PC-3 (cell line): Measurements from ENCODE around the gene GOT2. TPM values are rescaled to one million over a fixed set of nuclear protein-coding genes. Genes with fewer than 3 reads are reported as not detected.

Experiments
- ATAC-seq: fragments of 200-7000 bp; cut with Tn5 transposase; 2 replicates; pipeline ENCODE4 v1.9.1; 2020; ENCODE audit warnings: mild to moderate bottlenecking, moderate library complexity
- BruUV-seq: library from RNA; stranded (reverse); fragments of 400-500 nt; replicated peaks from 2 replicates; lab custom pipeline; 2021; lab: Mats Ljungman, UMichigan
- CTCF ChIA-PET: fragments of 300-600 bp; sonication (Branson Sonifier 250); formaldehyde crosslinking; loops from one replicate; lab custom pipeline; 2022; ENCODE audit warnings: antibody characterized with exemption; lab: Charles Lee
- POLR2A ChIA-PET: fragments of 300-600 bp; sonication (Branson Sonifier 250); formaldehyde crosslinking; loops from one replicate; lab custom pipeline; 2022; ENCODE audit warnings: antibody characterized with exemption; ENCODE audit not compliant: unreplicated experiment; lab: Charles Lee
- DNase-seq: peaks from one replicate; pipeline ENCODE4 v3.0.0-alpha.2; 2015
- H2AFZ ChIP-seq: fragments of 300-600 bp; sonication (generic); 2 replicates; pipeline ENCODE4 v1.6.0; 2016; ENCODE audit warnings: antibody characterized with exemption, low read length
- H3F3A ChIP-seq: fragments of 300-600 bp; sonication (generic); one replicate; pipeline ENCODE4 v1.6.0; 2017; ENCODE audit warnings: antibody characterized with exemption, low read length, control low read depth, mild to moderate bottlenecking; ENCODE audit not compliant: unreplicated experiment
- H3K27ac ChIP-seq: fragments of 300-600 bp; sonication (generic); 2 replicates; pipeline ENCODE4 v1.5.1; 2016; ENCODE audit warnings: mild to moderate bottlenecking, low read length
- H3K27me3 ChIP-seq: fragments of 300-600 bp; sonication (generic); 2 replicates; pipeline ENCODE4 v1.6.1; 2016; ENCODE audit warnings: low read length, mixed read lengths
- H3K36me3 ChIP-seq: fragments of 300-600 bp; sonication (generic); 2 replicates; pipeline ENCODE4 v1.6.1; 2016; ENCODE audit warnings: low read depth, mixed run types, low read length, mixed read lengths
- H3K4me1 ChIP-seq: fragments of 300-600 bp; sonication (generic); 2 replicates; pipeline ENCODE4 v1.5.1; 2016; ENCODE audit warnings: low read length; ENCODE audit not compliant: insufficient read depth
- H3K4me2 ChIP-seq: fragments of 300-600 bp; sonication (generic); 2 replicates; pipeline ENCODE4 v1.6.0; 2016; ENCODE audit warnings: low read length
- H3K4me3 ChIP-seq: fragments of 300-600 bp; sonication (generic); 2 replicates; pipeline ENCODE4 v1.5.1; 2016; ENCODE audit warnings: mild to moderate bottlenecking, low read length, mixed read lengths
- H3K79me2 ChIP-seq: fragments of 300-600 bp; sonication (generic); 2 replicates; pipeline ENCODE4 v1.6.1; 2017; ENCODE audit warnings: low read length, mixed read lengths
- H3K9ac ChIP-seq: fragments of 300-600 bp; sonication (generic); 2 replicates; pipeline ENCODE4 v1.6.0; 2016; ENCODE audit warnings: mild to moderate bottlenecking, low read length
- H3K9me2 ChIP-seq: fragments of 300-600 bp; sonication (generic); replicated peaks from 2 replicates; pipeline ENCODE4 v1.6.1; 2016; ENCODE audit warnings: mixed run types, low read length, mixed read lengths
- H3K9me3 ChIP-seq: fragments of 300-600 bp; sonication (generic); 2 replicates; pipeline ENCODE4 v1.6.1; 2016; ENCODE audit warnings: low read length, mixed read lengths
- H4K20me1 ChIP-seq: fragments of 300-600 bp; sonication (generic); 2 replicates; pipeline ENCODE4 v1.6.1; 2016; ENCODE audit warnings: low read length, mixed read lengths
- EZH2 ChIP-seq: fragments of 300-600 bp; sonication (generic); IDR thresholded peaks from one replicate; pipeline ENCODE4 v1.6.1; 2017; ENCODE audit warnings: antibody characterized with exemption, mild to moderate bottlenecking, low read length; ENCODE audit not compliant: unreplicated experiment
- EZH2phosphoT487 ChIP-seq: fragments of 300-600 bp; sonication (generic); IDR thresholded peaks from 2 replicates; pipeline ENCODE4 v1.6.1; 2018; ENCODE audit warnings: mild to moderate bottlenecking, antibody characterized with exemption, low read length, borderline replicate concordance
- intact Hi-C: fragments of 100-400 bp; cut with micrococcal nuclease; formaldehyde crosslinking; loops from 2 replicates; pipeline ENCODE4 v1.9.0; 2023
- total RNA-seq: library from RNA; depleted of rRNA; stranded (reverse); fragments of >200 nt; gene quantifications from 2 replicates; pipeline ENCODE4 v1.2.3, GENCODE V29; 2014
- TF ChIP-seq, protein P1 (sequence below): fragments of 300-600 bp; sonication (generic); conservative IDR thresholded peaks from 2 replicates; pipeline ENCODE4 v1.5.1; 2017; ENCODE audit warnings: antibody characterized with exemption, low read depth, mild to moderate bottlenecking, low read length

Gene GOT2
- total RNA-seq, 1 experiment from 2014 or later: 83.6 TPM

DNA sequence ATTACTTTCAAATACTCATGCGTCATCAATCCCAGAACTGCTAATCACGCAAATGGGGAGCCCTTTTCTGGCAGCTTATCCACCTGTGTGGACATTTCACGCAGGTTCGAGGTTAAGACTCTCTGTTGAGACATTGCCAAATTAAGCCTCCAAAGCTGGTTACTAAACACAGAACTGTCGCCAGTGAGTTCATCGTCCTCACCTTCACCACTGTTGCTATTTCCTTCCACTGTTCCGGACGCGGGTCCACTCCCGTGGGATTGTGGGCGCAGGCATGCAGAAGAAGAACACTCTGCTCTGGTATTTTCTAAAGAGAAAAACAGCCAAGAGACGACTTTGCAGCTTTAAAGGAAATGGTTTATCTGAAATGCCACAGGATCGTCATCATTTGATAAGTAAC lies 16.1 kb downstream of the GOT2 start:
- no peaks in the 10 kb centered on the region for H3K9me2 ChIP-seq
- TF ChIP-seq, protein P1, sequence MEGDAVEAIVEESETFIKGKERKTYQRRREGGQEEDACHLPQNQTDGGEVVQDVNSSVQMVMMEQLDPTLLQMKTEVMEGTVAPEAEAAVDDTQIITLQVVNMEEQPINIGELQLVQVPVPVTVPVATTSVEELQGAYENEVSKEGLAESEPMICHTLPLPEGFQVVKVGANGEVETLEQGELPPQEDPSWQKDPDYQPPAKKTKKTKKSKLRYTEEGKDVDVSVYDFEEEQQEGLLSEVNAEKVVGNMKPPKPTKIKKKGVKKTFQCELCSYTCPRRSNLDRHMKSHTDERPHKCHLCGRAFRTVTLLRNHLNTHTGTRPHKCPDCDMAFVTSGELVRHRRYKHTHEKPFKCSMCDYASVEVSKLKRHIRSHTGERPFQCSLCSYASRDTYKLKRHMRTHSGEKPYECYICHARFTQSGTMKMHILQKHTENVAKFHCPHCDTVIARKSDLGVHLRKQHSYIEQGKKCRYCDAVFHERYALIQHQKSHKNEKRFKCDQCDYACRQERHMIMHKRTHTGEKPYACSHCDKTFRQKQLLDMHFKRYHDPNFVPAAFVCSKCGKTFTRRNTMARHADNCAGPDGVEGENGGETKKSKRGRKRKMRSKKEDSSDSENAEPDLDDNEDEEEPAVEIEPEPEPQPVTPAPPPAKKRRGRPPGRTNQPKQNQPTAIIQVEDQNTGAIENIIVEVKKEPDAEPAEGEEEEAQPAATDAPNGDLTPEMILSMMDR: no peak
- TF ChIP-seq EZH2phosphoT487: no peak
- TF ChIP-seq EZH2: no peak
- ATAC-seq: no peak

DNA sequence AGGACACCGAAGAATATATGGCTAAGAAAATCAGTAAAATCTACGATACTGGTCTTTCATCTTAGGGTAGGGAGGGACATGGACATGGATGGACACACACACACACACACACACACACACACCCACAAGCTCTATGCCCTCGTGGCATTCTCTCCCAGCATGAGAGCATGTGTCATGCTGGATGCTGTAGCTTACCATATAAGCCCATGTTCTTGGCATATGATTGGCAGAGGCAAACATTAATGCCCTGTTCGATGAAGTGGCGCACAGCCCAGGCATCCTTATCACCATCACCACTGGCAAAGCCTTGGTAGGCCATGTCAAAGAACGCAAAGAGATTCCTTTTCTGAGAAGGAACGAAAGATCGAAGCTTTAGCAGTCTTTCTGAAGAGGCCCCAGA lies 17.6 kb downstream of the GOT2 start:
- no peak overlapping the region for H3K4me2 ChIP-seq

More for the DNA sequence above, 16.1 kb downstream of the GOT2 start:
- Histone ChIP-seq H2AFZ (no peak overlapping the region), H3K36me3 (peaks cover 27% of the 10 kb centered on the region), H3K79me2 (no peaks in the 10 kb centered on the region), H3K9me3 (no peaks in the 10 kb centered on the region), H4K20me1 (no peaks in the 10 kb centered on the region), H3K9ac (no peak overlapping the region), H3K27me3 (no peaks in the 10 kb centered on the region), H3K4me1 (no peaks in the 10 kb centered on the region), H3K27ac (no peak overlapping the region), H3K4me3 (no peak overlapping the region), H3F3A (no peaks in the 10 kb centered on the region), H3K4me2 (no peak overlapping the region)
- no TSS peak for BruUV-seq
- POLR2A ChIA-PET: no interaction called here
- intact Hi-C loops: no loop called here
- CTCF ChIA-PET: no interaction called here
- DNase-seq: no peak

DNA sequence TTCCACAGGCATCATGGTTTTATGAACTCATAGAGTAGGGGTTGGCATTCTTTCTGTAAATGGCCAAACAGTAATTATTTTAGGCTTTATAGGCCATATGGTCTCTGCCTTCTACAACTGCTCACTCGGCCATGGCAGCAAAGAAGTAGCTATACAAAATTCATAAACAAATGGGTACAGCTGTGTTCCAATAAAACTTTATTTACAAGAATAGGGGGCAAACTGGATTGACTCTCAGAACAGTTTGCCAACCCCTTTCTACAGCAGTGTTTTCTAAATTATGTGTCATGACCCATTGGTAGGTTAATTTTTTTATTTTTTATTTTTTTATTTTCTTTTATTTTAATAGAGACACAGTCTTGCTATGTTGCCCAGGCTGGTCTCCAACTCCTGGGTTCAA lies 20.4 kb downstream of the GOT2 start:
- H3F3A ChIP-seq: no peaks in the 10 kb centered on the region
- intact Hi-C loops: no loop called here
- no peak overlapping the region for H3K9ac ChIP-seq
- H3K27ac ChIP-seq: no peak overlapping the region
- no TSS peak for BruUV-seq
- no peaks in the 10 kb centered on the region for H4K20me1 ChIP-seq
- TF ChIP-seq EZH2phosphoT487: no peak
- TF ChIP-seq EZH2: no peak
- TF ChIP-seq, protein P1: no peak
- DNase-seq: no peak
- no peak overlapping the region for H3K4me3 ChIP-seq
- H3K9me3 ChIP-seq: no peaks in the 10 kb centered on the region
- ChIA-PET POLR2A (no interaction called here), CTCF (no interaction called here)
- no peaks in the 10 kb centered on the region for H3K9me2 ChIP-seq
- H3K4me2 ChIP-seq: no peak overlapping the region
- ATAC-seq: no peak
- H3K27me3 ChIP-seq: no peaks in the 10 kb centered on the region
- H3K4me1 ChIP-seq: no peaks in the 10 kb centered on the region
- no peaks in the 10 kb centered on the region for H3K79me2 ChIP-seq
- peaks cover 14% of the 10 kb centered on the region for H3K36me3 ChIP-seq
- no peak overlapping the region for H2AFZ ChIP-seq

More for the DNA sequence above, 17.6 kb downstream of the GOT2 start:
- DNase-seq: no peak
- ChIA-PET CTCF (no interaction called here), POLR2A (no interaction called here)
- Histone ChIP-seq H3K27ac (no peak overlapping the region), H4K20me1 (no peaks in the 10 kb centered on the region), H3K36me3 (peaks cover 23% of the 10 kb centered on the region), H3K9ac (no peak overlapping the region), H3K9me2 (no peaks in the 10 kb centered on the region), H3K9me3 (no peaks in the 10 kb centered on the region), H3K79me2 (no peaks in the 10 kb centered on the region), H3K27me3 (no peaks in the 10 kb centered on the region), H2AFZ (no peak overlapping the region), H3F3A (no peaks in the 10 kb centered on the region), H3K4me1 (no peaks in the 10 kb centered on the region), H3K4me3 (no peak overlapping the region)
- no peak for TF ChIP-seq EZH2phosphoT487
- TF ChIP-seq EZH2: no peak
- intact Hi-C loops: no loop called here
- no peak for ATAC-seq
- no TSS peak for BruUV-seq
